ENCODE measurements around the gene CYP26C1. TPM values are rescaled to one million over a fixed set of nuclear protein-coding genes. Genes with fewer than 3 reads are reported as not detected.

Gene CYP26C1
- total RNA-seq, 3 donors from 2014 or later: 0.09 to 0.14 TPM; not detected in 1

GRCh38 chr10:93073539-93074146, 13.0 kb downstream of the CYP26C1 start, which contains the start of gene CYP26A1:
Gene CYP26A1 (plus strand): TSS chr10:93073893. CDS start chr10:93073935, 42 bp downstream.
- Histone ChIP-seq H3K9me3 (no peaks in the 10 kb centered on the region), H3K36me3 (ENCODE audit: low read depth) (no peaks in the 10 kb centered on the region), H3K4me1 (ENCODE audit: low read depth) (peaks cover 40% of the 10 kb centered on the region), H3K4me3 (no peak within 1 kb of the TSS)
- intact Hi-C loops (cut with DNase I, micrococcal nuclease): loop anchor here in 1 of 2 donors (10.0 kb wide), 1 partner anchor 281 kb away; no protein-coding TSS in a partner anchor
- TF ChIP-seq CTCF (IDR thresholded peaks at IDR 0.05): no peak
- DNase-seq: no peak
- peak; percentile 24 for ATAC-seq

GRCh38 chr10:93074147-93074596, 13.6 kb downstream of the CYP26C1 start:
- Histone ChIP-seq H3K4me3 (no peak overlapping the region), H3K4me1 (ENCODE audit: low read depth) (peaks cover 38% of the 10 kb centered on the region), H3K36me3 (ENCODE audit: low read depth) (no peaks in the 10 kb centered on the region), H3K9me3 (no peaks in the 10 kb centered on the region)
- no peak for DNase-seq
- ATAC-seq: no peak
- intact Hi-C loops (cut with DNase I, micrococcal nuclease): loop anchor here in 1 of 2 donors (10.0 kb wide), 1 partner anchor 281 kb away; no protein-coding TSS in a partner anchor
- no peak for TF ChIP-seq CTCF (IDR thresholded peaks at IDR 0.05)

- no peak for DNase-seq
- Histone ChIP-seq H3K36me3 (ENCODE audit: low read depth) (no peaks in the 10 kb centered on the region), H3K4me3 (no peak overlapping the region), H3K4me1 (ENCODE audit: low read depth) (peaks cover 38% of the 10 kb centered on the region), H3K9me3 (no peaks in the 10 kb centered on the region)
- intact Hi-C loops (cut with DNase I, micrococcal nuclease): loop anchor here in 1 of 2 donors (10.0 kb wide), 1 partner anchor 280 kb away; no protein-coding TSS in a partner anchor
- no peak for ATAC-seq
- TF ChIP-seq CTCF (IDR thresholded peaks at IDR 0.05): no peak
These were observed 14.2 kb downstream of the CYP26C1 start for GRCh38 chr10:93074597-93075368.

GRCh38 chr10:93075369-93076221, 15.0 kb downstream of the CYP26C1 start:
- no peak for TF ChIP-seq CTCF (IDR thresholded peaks at IDR 0.05)
- Histone ChIP-seq H3K4me3 (no peak overlapping the region), H3K9me3 (no peaks in the 10 kb centered on the region), H3K4me1 (ENCODE audit: low read depth) (peaks cover 38% of the 10 kb centered on the region), H3K36me3 (ENCODE audit: low read depth) (no peaks in the 10 kb centered on the region)
- DNase-seq (no peak), ATAC-seq (no peak)
- intact Hi-C loops (cut with DNase I, micrococcal nuclease): loop anchor here in 1 of 2 donors (10.0 kb wide), 1 partner anchor 279 kb away; no protein-coding TSS in a partner anchor

- peaks cover 35% of the 10 kb centered on the region for H3K4me1 ChIP-seq (ENCODE audit: low read depth)
- no peak for ATAC-seq
- DNase-seq: no peak
- intact Hi-C loops (cut with DNase I, micrococcal nuclease): loop anchor here in 1 of 2 donors (10.0 kb wide), 1 partner anchor 278 kb away; no protein-coding TSS in a partner anchor
- no peak overlapping the region for H3K4me3 ChIP-seq
- no peak for TF ChIP-seq CTCF (IDR thresholded peaks at IDR 0.05)
- H3K9me3 ChIP-seq: no peaks in the 10 kb centered on the region
- H3K36me3 ChIP-seq (ENCODE audit: low read depth): no peaks in the 10 kb centered on the region
These were observed 16.3 kb downstream of the CYP26C1 start for GRCh38 chr10:93076871-93077270.

All from mucosa of descending colon (tissue), 3 donors.